Occipital lobe (tissue), 2 donors: ENCODE measurements around the gene MBNL2. TPM values are rescaled to one million over a fixed set of nuclear protein-coding genes. Genes with fewer than 3 reads are reported as not detected.
"Not testable (repeated sequence)": the region's sequence is repeated elsewhere in the genome, so short reads cannot be mapped to it uniquely, and the experiment has no call there.

Experiments used
- DNase-seq: peaks from one replicate; lab custom pipeline; 2025; lab: John Stamatoyannopoulos, UW
- total RNA-seq: library from RNA; depleted of rRNA; stranded (reverse); fragments of >200 nt; gene quantifications from one replicate; pipeline ENCODE4 v1.2.3, GENCODE V29; 2014

MBNL2 gene
- total RNA-seq, 1 donor from 2014 or later, result 29.2 TPM

DNA sequence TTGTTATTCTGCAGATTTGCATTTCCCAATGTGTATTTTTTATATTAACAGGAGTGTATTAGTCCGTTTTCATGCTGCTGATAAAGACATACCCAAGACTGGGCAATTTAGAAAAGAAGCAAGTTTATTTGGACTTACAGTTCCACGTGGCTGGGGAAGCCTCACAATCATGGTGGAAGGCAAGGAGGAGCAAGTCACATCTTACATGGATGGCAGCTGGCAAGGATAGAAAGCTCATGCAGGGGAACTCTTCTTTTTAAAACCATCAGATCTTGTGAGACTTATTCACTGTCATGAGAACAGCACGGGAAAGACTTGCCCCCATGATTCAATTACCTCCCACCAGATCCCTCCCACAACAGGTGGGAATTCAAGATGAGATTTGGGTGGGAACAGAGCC lies 14.9 kb upstream of the MBNL2 start:
- DNase-seq, result not testable (repeated sequence)

DNA sequence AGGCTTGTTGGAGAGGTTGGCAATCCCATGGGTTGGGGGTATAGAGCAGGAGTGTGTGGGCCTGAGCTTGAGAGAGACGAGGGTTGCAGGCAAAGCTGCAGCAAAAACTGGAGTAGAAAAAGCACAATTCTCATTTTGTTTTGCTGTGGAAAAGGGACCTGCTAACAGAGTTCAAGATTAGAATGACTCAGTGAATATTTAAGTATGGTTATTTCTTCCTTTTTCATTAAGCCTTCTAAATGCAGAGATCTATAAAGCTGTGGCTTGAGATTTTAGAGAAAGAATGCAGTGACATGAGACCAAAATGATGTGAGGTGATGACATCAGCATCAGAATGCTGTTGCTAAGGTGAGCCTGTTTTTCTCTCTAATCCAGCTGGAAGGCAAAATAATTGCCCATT lies 10.8 kb upstream of the MBNL2 start:
- DNase-seq, result no peak

DNA sequence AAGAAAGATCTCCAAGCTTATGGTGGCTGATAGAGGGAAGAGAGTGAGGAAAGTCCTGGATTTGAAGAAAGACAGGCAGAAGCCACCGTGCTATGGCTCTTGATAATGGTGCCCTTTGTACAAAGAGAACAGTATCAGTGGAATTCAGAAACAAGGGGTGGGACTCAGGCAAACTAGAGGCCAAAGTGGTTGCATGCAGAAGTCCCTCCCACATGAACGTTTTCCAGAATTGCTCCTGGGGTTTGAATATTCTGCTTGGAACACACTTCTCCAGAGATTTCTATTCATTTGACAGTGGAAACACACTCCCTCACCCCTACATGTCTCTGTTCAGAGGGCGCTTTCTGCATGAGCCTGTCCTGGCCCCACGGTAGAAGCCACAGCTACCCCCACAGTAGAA lies 10.1 kb upstream of the MBNL2 start:
- no peak for DNase-seq

DNA sequence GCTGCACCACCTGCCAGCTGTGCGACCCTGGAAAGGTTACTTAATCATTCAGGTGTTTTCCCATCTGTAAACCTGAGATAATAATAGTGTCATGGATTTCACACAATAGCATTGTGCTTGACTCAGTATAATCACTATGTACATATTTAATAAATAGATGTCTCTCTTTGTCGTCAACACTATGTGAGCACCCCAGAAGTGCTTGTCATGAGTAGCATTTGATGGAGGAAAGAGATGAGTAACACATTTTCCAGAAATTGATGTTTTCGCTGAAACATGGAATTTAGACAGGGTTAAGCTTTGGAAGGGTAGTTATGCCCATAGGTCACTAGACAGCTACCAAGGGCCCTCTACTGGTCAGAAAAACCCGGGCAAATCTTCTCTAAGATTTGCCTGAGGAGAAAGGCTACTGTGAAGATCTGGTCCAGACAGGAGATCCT lies 9.5 kb upstream of the MBNL2 start:
- no peak for DNase-seq

DNA sequence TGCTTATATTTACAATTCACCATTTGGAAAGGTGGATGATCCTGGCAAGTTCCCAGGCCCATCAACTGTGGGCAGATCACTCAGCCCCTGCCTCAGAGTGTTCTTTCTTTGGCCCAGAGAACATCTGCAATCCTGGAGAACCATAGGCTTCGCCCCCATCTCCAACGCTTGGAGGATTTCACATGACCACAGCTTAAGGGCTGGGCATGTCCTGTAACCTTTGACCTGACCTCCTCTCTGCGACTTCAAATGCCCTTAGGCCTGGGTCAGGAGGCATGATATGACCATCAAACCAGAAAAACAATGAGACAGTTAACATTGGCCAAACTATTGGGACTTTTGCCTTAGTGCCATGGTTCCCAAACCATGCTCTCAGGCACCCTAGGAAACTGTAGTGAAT lies 7.2 kb upstream of the MBNL2 start:
- no peak for DNase-seq

DNA sequence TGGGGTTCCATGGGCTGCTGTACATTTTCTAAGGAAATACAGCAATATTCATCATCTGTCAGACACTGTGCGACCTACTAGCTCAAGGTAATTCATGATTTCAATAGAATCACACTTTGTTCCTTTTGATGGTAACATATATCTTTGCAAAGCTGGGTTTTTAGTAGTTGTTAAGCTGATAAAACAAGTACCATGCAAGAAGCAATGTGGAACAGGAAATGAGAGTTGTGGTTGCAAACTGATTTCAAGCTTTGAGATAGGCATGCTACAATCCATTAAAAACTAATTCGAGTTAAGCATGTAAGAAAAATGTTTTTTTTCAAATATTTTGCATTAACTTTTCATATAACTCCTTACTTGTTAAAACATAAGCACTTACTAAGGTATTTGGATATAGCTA lies 6.8 kb upstream of the MBNL2 start:
- DNase-seq, result no peak

DNA sequence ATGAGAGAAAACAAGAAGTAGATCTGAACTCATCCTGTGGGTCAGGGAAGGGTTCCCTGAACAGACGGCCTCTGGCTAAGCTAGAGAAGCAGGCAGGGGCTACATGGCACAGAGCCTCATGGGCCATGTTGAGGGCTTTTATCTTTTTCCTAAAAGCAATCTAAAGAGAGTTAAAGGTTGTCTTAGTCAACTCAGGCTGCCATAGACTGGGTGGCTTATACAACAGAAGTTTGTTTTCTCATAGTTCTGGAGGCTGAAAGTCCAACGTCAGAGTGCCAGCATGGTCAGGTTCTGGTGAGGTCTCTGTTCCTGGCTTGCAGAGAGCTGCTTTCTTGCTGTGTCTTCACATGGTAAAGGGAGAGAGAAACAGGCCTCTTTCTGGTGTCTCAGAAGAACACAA lies 2.9 kb upstream of the MBNL2 start:
- DNase-seq, result no peak

DNA sequence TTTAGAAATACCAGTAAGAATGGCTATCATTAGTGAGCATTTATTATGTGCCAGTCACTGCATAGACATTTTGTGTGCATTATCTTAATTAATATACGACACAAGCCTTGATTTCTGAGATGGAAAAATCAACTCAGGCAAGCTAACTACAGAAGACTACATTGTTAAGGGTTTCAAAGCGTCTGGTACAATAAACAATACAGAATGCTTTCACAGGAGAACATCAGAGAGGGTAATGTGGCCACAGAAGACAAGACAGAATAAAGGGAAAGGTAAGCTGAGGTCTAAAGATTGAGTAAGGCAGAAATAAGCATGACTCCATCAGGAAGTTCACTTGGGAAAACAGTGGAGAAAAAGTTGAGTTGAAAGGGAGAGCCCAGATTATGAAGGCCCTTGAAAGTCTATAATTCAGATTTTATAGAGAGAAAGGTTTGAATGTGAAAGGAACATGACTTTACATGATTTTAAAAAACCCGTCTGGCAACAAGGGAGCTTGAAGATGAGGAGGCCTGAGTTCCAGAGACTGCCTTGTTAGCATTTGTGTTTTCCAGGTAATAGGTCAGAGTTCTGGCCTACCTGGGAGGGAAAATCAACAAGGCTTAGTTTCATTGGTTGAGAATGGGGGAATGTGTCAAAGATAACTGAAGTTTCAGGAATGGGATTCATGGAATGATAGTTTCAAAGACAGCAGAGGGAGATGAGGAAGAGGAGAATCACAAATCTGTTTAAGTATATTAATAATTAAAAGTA lies 1.8 kb upstream of the MBNL2 start:
- DNase-seq, result no peak

DNA sequence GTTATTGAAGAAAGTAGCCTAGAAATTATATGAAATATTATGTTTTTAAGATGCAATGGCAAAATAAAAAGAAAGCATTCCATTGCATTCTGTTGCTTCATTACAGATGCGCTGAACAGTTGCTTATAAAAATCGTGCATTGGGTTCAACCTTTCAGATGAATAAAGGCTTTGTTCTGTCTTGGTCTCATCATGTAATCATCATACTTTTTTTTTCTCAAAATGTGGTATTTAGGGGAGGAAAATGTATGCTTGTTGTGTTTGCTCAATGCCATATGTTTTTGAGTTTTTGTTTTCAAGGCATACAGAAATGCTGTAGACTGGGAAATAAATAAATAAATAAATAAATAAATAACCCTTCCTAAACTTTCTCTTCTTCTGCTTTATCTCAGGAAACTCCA lies 1.1 kb upstream of the MBNL2 start:
- no peak for DNase-seq

DNA sequence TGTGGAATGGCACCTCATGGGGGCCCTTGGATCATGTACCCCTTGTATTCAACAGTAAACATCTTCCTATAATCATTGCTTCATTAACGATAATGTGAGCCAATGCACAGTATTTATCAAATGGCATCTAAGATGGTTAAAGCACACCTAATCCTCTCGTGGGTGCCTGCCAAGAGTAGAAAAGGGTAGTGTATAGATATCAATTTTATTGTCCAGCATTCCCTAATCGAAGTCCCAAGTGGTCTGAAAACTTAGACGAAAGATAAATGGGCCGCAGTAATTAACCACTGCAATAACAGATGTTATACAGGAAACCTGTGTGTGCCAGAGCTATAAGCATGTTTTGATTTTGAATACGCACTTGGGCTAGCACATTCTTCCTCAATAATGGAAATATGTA lies 667 bp upstream of the MBNL2 start:
- no peak for DNase-seq

DNA sequence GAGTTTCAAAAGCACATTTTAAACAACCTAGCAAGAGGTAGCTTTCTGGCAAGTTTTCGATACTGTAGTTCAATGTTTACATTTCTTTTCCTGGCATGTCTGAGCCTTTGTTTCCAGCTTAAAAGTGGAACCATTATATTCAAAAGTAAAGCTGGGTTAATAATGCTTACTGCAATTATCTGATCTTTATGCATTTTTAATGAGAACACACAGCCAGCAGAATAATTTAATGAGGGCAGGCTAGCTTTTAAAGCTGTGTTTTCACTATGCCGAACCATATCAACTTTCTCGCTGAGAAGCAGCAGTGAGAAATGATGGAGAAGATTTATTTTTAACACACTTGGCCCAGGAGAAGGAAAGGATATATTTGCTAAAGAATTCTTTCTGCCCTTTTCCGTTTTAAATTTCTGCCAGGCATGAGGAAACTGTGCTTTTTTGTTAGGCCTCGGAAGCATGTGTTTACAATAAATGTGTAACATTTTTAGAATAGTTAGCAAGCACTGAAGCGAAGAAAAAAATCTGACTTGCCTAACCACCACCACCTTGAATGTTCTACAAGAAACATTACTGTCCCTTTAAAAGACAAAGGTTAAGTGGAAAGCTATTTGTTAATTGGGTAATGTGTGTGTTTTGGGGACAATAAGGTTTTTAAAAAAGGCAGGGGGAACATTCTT lies 1.0 kb downstream of the MBNL2 start:
- no peak for DNase-seq

DNA sequence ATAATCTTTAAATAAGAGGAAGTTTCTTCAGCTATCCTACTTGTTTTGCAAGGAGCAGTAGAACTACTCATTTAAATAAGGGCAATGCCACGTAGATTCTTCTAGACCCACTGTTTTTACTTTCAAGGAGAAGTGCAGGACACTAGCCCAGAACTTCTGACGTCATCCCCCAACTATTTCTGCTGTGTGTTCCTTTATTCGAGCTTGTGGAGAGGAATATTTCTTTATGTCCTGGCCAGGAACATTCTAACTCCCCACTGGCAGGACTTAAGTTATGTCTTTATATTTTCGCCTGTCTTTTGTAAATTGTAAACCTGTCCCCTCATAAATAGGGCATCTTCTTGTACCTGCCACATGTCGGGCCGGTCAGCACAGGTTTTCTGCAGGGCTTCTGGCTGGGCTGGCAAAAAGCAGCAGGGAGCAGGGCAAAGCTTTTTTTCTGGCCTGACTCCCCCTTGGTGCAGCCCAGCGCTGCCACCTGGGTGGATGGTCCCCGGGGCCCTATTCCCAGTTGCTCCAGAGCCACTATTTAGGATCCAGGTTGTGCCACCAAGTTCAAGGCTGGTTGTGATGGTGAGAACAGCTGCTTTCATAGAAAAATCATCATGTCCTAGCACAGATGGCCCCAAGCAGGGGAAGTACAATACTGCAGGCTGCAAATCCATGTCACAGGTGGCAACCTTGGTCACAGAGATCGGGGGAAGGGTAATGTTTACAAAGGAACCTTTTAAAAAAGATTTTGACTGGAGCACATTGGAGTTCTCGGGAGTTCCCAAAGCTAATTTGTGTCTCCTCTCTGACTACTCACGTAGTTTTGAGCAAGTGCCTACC lies 1.8 kb downstream of the MBNL2 start:
- no peak for DNase-seq

DNA sequence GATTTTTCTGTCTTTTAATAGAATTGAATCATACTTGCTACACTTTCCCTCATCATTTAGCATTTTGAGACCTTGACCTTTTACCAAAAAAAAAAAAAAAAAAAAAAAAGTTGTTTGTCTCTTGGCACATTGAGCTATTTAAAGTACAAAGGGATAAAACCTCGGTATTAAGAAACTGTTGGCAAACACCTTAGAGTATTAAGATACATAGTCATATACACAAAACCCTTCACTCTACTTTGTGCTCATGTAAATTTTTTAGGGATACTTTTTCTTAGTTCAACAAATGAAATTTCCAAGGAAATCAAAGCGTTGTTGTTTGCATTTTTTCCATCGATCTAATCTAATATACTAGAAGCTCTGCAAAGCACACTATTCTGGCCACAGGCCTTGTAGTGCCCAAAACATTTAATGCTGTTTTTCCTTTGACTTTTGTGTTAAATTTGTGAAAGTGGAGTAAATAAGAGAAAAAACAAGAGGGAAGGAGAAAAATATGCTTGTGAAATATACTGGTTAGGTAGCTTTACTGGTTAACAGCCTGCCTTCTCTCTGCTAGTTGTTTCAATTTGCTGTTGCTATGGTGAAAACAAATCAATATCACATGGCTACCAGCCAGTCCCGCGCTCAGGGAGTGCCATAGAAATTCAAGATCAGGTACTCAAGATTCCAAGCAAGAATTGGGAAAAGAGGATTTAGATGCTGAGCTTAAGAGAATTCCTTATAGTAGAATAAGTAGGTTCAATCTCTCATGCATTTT lies 2.6 kb downstream of the MBNL2 start:
- no peak for DNase-seq

DNA sequence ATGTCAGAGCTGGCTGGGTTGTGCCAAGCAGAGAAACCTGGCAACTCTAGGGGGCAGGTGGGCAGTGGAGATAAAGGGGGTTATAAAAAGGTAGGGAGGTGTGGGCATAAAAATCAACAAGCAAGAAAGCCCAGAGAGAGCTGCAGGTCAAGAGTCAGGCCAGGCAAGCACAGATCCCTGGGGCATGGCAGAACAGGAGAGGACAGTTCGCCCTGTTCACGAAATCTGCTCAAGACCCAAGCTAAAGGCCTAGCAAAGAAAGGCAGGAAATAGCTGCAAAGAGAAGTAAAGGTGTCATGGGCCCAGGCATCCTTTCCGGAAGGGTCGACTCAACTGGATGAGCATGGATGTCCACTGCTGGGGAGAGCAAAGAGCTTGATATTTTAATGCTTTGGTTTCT lies 3.4 kb downstream of the MBNL2 start:
- no peak for DNase-seq

DNA sequence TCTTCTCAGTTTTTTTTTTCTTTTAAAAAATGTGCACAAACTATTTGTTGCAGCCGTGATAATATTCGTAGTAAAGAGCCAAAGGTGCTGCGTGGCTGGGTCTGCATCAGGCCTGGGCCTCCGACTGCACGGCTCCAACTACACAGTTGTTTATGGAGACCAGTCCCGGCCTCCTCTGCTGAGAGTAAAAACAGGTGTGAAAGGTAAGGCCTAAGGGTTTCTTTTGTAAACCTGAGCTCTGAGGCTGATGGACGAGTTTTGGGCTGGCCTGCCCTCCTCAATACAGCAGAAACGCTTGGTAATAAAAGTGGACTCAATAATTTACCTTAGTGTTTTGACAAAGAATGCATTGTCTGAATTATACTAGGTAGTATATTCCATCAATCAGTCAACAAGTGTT lies 3.9 kb downstream of the MBNL2 start:
- DNase-seq, result no peak

DNA sequence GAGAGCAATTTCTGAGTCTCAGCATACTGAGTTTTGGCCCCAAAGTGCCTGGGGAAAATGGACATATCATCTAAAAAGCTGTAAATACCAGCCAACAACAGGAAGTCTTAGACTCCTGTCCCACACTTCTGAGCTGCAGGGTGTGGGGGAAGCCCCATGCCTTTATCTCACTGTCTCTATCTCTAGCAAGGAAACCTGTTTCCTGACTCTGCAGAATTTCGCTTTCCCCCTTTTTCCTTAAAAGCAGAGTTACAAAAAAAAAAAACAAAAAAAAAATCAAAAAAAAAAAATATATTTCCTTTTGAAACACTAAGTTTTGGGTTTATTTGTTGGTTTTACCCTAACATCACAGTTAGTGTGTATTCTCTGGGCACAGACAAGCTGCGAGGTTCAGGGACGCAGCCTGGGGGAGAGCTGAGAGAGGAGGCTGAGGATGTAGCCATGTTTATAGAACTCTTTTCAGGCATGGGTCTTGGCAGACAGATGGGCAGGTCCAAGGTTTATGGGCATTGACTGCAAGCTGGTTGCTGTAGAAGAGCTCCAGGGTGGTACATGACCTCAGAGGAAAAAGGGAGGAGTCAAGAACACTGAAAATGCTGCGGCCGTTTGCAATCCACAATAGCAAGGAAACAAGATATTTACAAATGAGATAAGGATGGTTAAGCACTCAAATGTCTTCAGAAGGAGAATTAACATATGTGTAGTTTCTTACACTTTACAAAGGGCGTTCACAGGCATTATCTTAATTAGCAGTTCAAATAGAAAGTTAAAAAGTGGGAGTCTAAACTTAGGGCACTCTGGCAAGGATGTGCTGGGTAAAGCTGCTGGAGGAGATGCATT lies 4.9 kb downstream of the MBNL2 start:
- no peak for DNase-seq

DNA sequence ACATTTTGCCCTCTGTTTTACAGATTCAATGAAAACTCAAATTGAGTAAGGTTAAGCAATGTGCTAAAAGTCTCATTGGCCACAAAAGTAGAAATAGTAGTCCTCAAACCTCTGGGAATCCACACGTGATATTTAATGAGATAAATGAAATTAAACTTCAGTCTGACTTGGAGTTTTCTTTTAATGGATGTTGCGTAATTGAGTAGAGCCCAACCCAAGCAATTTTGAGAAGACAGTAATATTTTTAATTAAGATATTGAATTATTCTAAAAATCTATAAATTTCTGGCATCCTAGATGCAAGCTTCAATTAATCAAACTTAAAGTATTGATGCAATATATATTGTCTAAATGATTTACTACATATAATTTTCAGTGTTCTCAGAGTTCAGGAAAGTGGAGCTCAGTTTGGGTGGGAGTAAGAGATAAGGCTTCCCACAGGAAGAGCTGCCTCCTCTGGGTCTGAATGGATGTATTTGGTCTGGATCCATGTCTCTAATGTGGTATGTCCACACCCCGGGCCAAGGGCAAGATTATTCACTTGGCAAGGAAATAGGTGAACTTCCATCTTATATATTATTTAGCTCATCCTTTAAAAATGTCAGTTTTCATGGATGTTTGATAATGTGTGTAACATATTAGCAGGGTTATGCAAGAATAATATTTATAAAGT lies 6.9 kb downstream of the MBNL2 start:
- no peak for DNase-seq

DNA sequence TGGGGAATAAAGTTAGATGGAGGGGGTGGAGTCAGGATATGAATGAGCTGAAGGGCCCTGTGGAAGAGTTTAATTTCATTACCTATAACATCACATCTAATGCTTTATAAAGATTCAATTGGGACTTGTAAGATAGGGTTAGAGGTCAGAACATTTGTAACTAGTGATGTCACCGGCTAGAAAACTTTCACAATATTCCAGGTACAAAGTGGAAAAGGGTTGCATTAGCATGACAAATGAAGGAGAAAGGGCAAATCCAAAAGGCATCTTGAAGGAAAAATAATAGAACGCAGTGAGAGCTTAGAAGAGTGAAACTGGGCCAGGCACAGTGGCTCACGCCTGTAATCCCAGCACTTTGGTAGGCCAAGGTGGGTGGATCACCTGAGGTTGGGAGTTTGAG lies 7.6 kb downstream of the MBNL2 start:
- no peak for DNase-seq

DNA sequence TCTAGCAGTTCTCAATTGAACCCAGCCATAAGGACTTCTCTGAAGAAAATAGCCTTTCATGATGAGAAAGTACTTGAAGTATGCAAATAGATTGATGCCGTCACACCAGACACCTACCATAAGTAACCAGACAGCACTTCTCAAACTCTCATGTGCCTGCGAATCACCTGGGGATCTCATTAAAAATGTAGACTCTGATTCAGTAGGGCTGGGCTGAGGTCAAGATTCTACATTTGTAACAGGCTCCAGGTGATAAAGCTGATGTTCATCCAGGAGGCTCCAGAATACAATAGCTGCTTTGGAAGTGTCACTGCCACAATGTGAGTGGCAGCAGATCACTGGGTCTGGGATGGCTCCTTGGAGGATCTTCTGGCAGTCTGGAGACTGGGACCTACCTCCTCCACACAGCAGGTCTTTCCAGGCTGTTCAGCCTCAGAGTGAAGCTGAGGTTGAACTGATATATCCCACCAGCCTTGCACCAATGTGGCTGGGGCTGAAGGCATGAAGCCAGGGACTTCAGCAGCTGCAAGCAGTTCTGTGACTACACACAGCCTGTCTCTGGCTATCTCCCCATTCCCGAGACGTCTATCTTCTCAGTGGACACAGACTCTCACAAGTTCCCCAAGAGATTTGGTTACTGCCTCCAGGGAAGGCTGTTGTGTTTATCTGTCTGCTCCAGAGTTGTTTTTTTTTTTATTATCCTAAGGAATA lies 9.1 kb downstream of the MBNL2 start:
- DNase-seq, result no peak

DNA sequence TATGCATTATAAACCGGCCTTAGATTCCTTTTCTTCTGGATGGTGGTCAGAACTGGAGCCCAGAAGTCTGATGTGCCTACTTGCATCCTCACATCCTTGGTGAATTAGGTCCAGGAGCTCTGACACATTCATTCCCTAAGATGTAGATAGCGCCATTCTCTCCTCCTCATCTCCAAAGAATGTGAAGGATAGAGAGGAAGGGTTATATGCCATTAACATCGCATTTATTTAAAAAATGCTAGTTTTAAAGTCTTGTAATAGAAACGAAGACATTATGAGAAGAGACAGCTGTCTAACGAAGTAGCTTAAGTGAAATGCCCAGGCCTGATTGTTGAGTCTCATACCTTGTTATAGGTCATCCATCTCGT lies 9.7 kb downstream of the MBNL2 start:
- DNase-seq, result no peak
